Hepatocyte (in vitro differentiated cells): ENCODE measurements around the gene HYLS1. TPM values are rescaled to one million over a fixed set of nuclear protein-coding genes. Genes with fewer than 3 reads are reported as not detected.

Experiments used
- DNase-seq: peaks from one replicate; pipeline ENCODE4 v3.0.0-alpha.2; 2016; ENCODE audit warnings: low spot score
- H2AFZ ChIP-seq: fragments of 200-600 bp; sonication (generic); 2 replicates; pipeline ENCODE4 v1.6.0; 2016; ENCODE audit warnings: antibody characterized with exemption, mild to moderate bottlenecking
- H3K27ac ChIP-seq: fragments of 200-600 bp; sonication (generic); 2 replicates; pipeline ENCODE4 v1.5.1; 2016; ENCODE audit warnings: mild to moderate bottlenecking
- H3K27me3 ChIP-seq: fragments of 200-600 bp; sonication (generic); 2 replicates; pipeline ENCODE4 v1.6.1; 2016
- H3K36me3 ChIP-seq: fragments of 200-600 bp; sonication (generic); replicated peaks from 2 replicates; pipeline ENCODE4 v1.5.1; 2016; ENCODE audit warnings: low read depth; ENCODE audit not compliant: insufficient read depth
- H3K4me1 ChIP-seq: fragments of 200-600 bp; sonication (generic); 2 replicates; pipeline ENCODE4 v1.5.1; 2016; ENCODE audit warnings: mild to moderate bottlenecking, moderate library complexity; ENCODE audit not compliant: insufficient read depth
- H3K4me2 ChIP-seq: fragments of 200-600 bp; sonication (generic); 2 replicates; pipeline ENCODE4 v1.6.0; 2016
- H3K4me3 ChIP-seq: fragments of 200-600 bp; sonication (generic); 2 replicates; pipeline ENCODE4 v1.5.1; 2016; ENCODE audit warnings: mild to moderate bottlenecking
- H3K79me2 ChIP-seq: fragments of 200-600 bp; sonication (generic); 2 replicates; pipeline ENCODE4 v1.6.0; 2017; ENCODE audit warnings: mild to moderate bottlenecking
- H3K9me2 ChIP-seq: fragments of 200-600 bp; sonication (generic); replicated peaks from 2 replicates; pipeline ENCODE4 v1.6.0; 2017; ENCODE audit warnings: mild to moderate bottlenecking; ENCODE audit not compliant: insufficient read depth
- H3K9me3 ChIP-seq: fragments of 200-600 bp; sonication (generic); 2 replicates; pipeline ENCODE4 v1.5.1; 2016; ENCODE audit warnings: low read depth, mild to moderate bottlenecking
- H4K20me1 ChIP-seq: fragments of 200-600 bp; sonication (generic); 2 replicates; pipeline ENCODE4 v1.6.0; 2016; ENCODE audit warnings: mild to moderate bottlenecking; ENCODE audit not compliant: insufficient read depth, poor library complexity, severe bottlenecking
- CTCF ChIP-seq: fragments of 200-600 bp; sonication (generic); IDR thresholded peaks from 2 replicates; pipeline ENCODE4 v1.5.1; 2016; ENCODE audit warnings: antibody characterized with exemption, mild to moderate bottlenecking; ENCODE audit not compliant: poor library complexity
- EZH2 ChIP-seq: fragments of 200-600 bp; sonication (generic); IDR thresholded peaks from 2 replicates; pipeline ENCODE4 v1.6.1; 2016; ENCODE audit warnings: antibody characterized with exemption, mild to moderate bottlenecking, borderline replicate concordance
- EZH2phosphoT487 ChIP-seq: fragments of 200-600 bp; sonication (generic); IDR thresholded peaks from one replicate; pipeline ENCODE4 v1.6.1; 2018; ENCODE audit warnings: antibody characterized with exemption, mild to moderate bottlenecking, low read depth, moderate library complexity; ENCODE audit not compliant: unreplicated experiment, severe bottlenecking
- WGBS: methylation state at CpG from one replicate; pipeline ENCODE4 v1.1.6; 2016; ENCODE audit warnings: low lambda C conversion rate; ENCODE audit errors: missing lambda C conversion rate; 5-methylcytosine and 5-hydroxymethylcytosine counted together
- polyA plus RNA-seq: library from polyadenylated mRNA; unstranded; fragments of >200 nt; fragmentation: Nextera tagmentation; extraction: Ambion mirVana; gene quantifications from 2 replicates; pipeline ENCODE4 v1.2.1, GENCODE V29; 2016
- total RNA-seq: library from RNA; depleted of rRNA; stranded (reverse); fragments of >200 nt; gene quantifications from 2 replicates; pipeline ENCODE4 v1.2.3, GENCODE V29; 2014

The HYLS1 gene
- total and polyA plus RNA-seq, 2 experiments from 2014 or later, result 5.4 to 5.7 TPM

- Histone ChIP-seq H3K27ac (peak overlapping the region; percentile 18), H3K27me3 (no peaks in the 10 kb centered on the region), H2AFZ (no peak overlapping the region), H4K20me1 (no peaks in the 10 kb centered on the region), H3K79me2 (peaks cover 66% of the 10 kb centered on the region), H3K36me3 (no peaks in the 10 kb centered on the region), H3K4me1 (peaks cover 13% of the 10 kb centered on the region), H3K4me3 (no peak overlapping the region), H3K9me3 (no peaks in the 10 kb centered on the region), H3K4me2 (peak overlapping the region; percentile 31), H3K9me2 (no peaks in the 10 kb centered on the region)
- TF ChIP-seq CTCF (no peak), EZH2phosphoT487 (no peak), EZH2 (no peak)
- no peak for DNase-seq
Measured at GRCh38 chr11:125892994-125893393, 5.5 kb downstream of the HYLS1 start.

GRCh38 chr11:125901872-125902271 lies 14.4 kb downstream of the HYLS1 start:
- Histone ChIP-seq H3K4me3 (no peak overlapping the region), H2AFZ (no peak overlapping the region), H3K4me1 (peaks cover 14% of the 10 kb centered on the region), H3K4me2 (peak overlapping the region; percentile 85), H4K20me1 (no peaks in the 10 kb centered on the region), H3K9me2 (no peaks in the 10 kb centered on the region), H3K27me3 (peaks cover 14% of the 10 kb centered on the region), H3K27ac (no peak overlapping the region), H3K36me3 (no peaks in the 10 kb centered on the region), H3K9me3 (no peaks in the 10 kb centered on the region), H3K79me2 (peaks cover 39% of the 10 kb centered on the region)
- no peak for DNase-seq
- no peak for TF ChIP-seq EZH2phosphoT487
- 85% methylated on average over 6 of the region's 6 CpGs for WGBS

- Histone ChIP-seq H3K4me2 (peak overlapping the region; percentile 85), H3K36me3 (no peaks in the 10 kb centered on the region), H3K27ac (peak overlapping the region; percentile 64), H2AFZ (peak overlapping the region; percentile 73), H3K9me2 (no peaks in the 10 kb centered on the region), H3K4me1 (peaks cover 14% of the 10 kb centered on the region), H4K20me1 (no peaks in the 10 kb centered on the region), H3K4me3 (peak overlapping the region; percentile 49), H3K9me3 (no peaks in the 10 kb centered on the region), H3K79me2 (peaks cover 34% of the 10 kb centered on the region), H3K27me3 (peaks cover 14% of the 10 kb centered on the region)
- no peak for DNase-seq
- no peak for TF ChIP-seq EZH2
- no peak for TF ChIP-seq EZH2phosphoT487
- TF ChIP-seq CTCF, result no peak
- 58% methylated on average over 13 of the region's 20 CpGs for WGBS
Measured at GRCh38 chr11:125902277-125902926, 14.9 kb downstream of the HYLS1 start.

- Histone ChIP-seq H3K4me1 (peaks cover 14% of the 10 kb centered on the region), H2AFZ (peak within 1 kb of the TSS; percentile 73)
- WGBS, result 4% methylated on average over 31 of the region's 31 CpGs
Measured at GRCh38 chr11:125902927-125903710, 15.7 kb downstream of the HYLS1 start, which contains the start of gene PUS3. Gene PUS3 (minus strand): TSS chr11:125903206. CDS start chr11:125896284, 6,922 bp downstream.

More at GRCh38 chr11:125902927-125903710, 15.7 kb downstream of the HYLS1 start, which contains the start of gene PUS3:
- peak within 1 kb of the TSS; percentile 85 for H3K4me2 ChIP-seq
- no peaks in the 10 kb centered on the region for H4K20me1 ChIP-seq
- DNase-seq, result peak; percentile 94
- peaks cover 14% of the 10 kb centered on the region for H3K27me3 ChIP-seq
- peaks cover 27% of the 10 kb centered on the region for H3K79me2 ChIP-seq
- H3K9me3 ChIP-seq, result no peaks in the 10 kb centered on the region
- peak within 1 kb of the TSS; percentile 64 for H3K27ac ChIP-seq
- H3K36me3 ChIP-seq, result no peaks in the 10 kb centered on the region
- peak within 1 kb of the TSS; percentile 49 for H3K4me3 ChIP-seq
- TF ChIP-seq EZH2 (no peak), CTCF (no peak), EZH2phosphoT487 (no peak)
- H3K9me2 ChIP-seq, result no peaks in the 10 kb centered on the region
